ENCODE results near the gene GREM2. TPM values are rescaled to one million over a fixed set of nuclear protein-coding genes. Genes with fewer than 3 reads are reported as not detected.

Gene GREM2
- total and polyA plus RNA-seq, 2 experiments from 2014 or later, result 0.18 to 0.21 TPM

GRCh38 chr1:240582953-240583352 lies 29.0 kb downstream of the GREM2 start:
- Mint-ChIP-seq H3K27ac (no peak overlapping the region), H3K4me3 (no peak overlapping the region), H3K36me3 (ENCODE audit: low read depth) (no peaks in the 10 kb centered on the region), H3K27me3 (ENCODE audit: insufficient read depth, low read depth, poor library complexity) (no peaks in the 10 kb centered on the region), H3K9me3 (no peaks in the 10 kb centered on the region), H3K4me1 (no peaks in the 10 kb centered on the region)
- no peak for DNase-seq (ENCODE audit: low spot score)
- Histone ChIP-seq H3K4me3 (no peak overlapping the region), H3K9me2 (ENCODE audit: insufficient read depth) (no peaks in the 10 kb centered on the region), H3K79me2 (replicated peaks; ENCODE audit: insufficient read depth) (no peaks in the 10 kb centered on the region), H3K4me2 (no peak overlapping the region), H2AFZ (no peak overlapping the region), H3K27me3 (ENCODE audit: insufficient read depth) (no peaks in the 10 kb centered on the region), H3K36me3 (ENCODE audit: insufficient read depth) (no peaks in the 10 kb centered on the region), H3K27ac (ENCODE audit: low read depth) (no peak overlapping the region), H3F3A (replicated peaks; ENCODE audit: low read depth) (no peaks in the 10 kb centered on the region), H4K20me1 (replicated peaks; ENCODE audit: insufficient read depth) (no peaks in the 10 kb centered on the region), H3K4me1 (ENCODE audit: insufficient read depth) (no peaks in the 10 kb centered on the region)
- no peak for TF ChIP-seq EZH2 (IDR thresholded peaks at IDR 0.05; ENCODE audit: low read depth, unreplicated experiment)
- TF ChIP-seq, protein P1, sequence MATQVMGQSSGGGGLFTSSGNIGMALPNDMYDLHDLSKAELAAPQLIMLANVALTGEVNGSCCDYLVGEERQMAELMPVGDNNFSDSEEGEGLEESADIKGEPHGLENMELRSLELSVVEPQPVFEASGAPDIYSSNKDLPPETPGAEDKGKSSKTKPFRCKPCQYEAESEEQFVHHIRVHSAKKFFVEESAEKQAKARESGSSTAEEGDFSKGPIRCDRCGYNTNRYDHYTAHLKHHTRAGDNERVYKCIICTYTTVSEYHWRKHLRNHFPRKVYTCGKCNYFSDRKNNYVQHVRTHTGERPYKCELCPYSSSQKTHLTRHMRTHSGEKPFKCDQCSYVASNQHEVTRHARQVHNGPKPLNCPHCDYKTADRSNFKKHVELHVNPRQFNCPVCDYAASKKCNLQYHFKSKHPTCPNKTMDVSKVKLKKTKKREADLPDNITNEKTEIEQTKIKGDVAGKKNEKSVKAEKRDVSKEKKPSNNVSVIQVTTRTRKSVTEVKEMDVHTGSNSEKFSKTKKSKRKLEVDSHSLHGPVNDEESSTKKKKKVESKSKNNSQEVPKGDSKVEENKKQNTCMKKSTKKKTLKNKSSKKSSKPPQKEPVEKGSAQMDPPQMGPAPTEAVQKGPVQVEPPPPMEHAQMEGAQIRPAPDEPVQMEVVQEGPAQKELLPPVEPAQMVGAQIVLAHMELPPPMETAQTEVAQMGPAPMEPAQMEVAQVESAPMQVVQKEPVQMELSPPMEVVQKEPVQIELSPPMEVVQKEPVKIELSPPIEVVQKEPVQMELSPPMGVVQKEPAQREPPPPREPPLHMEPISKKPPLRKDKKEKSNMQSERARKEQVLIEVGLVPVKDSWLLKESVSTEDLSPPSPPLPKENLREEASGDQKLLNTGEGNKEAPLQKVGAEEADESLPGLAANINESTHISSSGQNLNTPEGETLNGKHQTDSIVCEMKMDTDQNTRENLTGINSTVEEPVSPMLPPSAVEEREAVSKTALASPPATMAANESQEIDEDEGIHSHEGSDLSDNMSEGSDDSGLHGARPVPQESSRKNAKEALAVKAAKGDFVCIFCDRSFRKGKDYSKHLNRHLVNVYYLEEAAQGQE (IDR thresholded peaks at IDR 0.05; ENCODE audit: unreplicated experiment), result no peak
- TF ChIP-seq ZNF331 (CRISPR knock-in tag; IDR thresholded peaks at IDR 0.05; ENCODE audit: low read depth), result no peak
- TF ChIP-seq JUNB (IDR thresholded peaks at IDR 0.05; ENCODE audit: unreplicated experiment), result no peak
- no peak for TF ChIP-seq POLR2AphosphoS5 (IDR thresholded peaks at IDR 0.05; ENCODE audit: low read depth)
- no peak for TF ChIP-seq CREB1 (CRISPR knock-in tag; IDR thresholded peaks at IDR 0.05; ENCODE audit: low read depth)
- TF ChIP-seq, protein P2, sequence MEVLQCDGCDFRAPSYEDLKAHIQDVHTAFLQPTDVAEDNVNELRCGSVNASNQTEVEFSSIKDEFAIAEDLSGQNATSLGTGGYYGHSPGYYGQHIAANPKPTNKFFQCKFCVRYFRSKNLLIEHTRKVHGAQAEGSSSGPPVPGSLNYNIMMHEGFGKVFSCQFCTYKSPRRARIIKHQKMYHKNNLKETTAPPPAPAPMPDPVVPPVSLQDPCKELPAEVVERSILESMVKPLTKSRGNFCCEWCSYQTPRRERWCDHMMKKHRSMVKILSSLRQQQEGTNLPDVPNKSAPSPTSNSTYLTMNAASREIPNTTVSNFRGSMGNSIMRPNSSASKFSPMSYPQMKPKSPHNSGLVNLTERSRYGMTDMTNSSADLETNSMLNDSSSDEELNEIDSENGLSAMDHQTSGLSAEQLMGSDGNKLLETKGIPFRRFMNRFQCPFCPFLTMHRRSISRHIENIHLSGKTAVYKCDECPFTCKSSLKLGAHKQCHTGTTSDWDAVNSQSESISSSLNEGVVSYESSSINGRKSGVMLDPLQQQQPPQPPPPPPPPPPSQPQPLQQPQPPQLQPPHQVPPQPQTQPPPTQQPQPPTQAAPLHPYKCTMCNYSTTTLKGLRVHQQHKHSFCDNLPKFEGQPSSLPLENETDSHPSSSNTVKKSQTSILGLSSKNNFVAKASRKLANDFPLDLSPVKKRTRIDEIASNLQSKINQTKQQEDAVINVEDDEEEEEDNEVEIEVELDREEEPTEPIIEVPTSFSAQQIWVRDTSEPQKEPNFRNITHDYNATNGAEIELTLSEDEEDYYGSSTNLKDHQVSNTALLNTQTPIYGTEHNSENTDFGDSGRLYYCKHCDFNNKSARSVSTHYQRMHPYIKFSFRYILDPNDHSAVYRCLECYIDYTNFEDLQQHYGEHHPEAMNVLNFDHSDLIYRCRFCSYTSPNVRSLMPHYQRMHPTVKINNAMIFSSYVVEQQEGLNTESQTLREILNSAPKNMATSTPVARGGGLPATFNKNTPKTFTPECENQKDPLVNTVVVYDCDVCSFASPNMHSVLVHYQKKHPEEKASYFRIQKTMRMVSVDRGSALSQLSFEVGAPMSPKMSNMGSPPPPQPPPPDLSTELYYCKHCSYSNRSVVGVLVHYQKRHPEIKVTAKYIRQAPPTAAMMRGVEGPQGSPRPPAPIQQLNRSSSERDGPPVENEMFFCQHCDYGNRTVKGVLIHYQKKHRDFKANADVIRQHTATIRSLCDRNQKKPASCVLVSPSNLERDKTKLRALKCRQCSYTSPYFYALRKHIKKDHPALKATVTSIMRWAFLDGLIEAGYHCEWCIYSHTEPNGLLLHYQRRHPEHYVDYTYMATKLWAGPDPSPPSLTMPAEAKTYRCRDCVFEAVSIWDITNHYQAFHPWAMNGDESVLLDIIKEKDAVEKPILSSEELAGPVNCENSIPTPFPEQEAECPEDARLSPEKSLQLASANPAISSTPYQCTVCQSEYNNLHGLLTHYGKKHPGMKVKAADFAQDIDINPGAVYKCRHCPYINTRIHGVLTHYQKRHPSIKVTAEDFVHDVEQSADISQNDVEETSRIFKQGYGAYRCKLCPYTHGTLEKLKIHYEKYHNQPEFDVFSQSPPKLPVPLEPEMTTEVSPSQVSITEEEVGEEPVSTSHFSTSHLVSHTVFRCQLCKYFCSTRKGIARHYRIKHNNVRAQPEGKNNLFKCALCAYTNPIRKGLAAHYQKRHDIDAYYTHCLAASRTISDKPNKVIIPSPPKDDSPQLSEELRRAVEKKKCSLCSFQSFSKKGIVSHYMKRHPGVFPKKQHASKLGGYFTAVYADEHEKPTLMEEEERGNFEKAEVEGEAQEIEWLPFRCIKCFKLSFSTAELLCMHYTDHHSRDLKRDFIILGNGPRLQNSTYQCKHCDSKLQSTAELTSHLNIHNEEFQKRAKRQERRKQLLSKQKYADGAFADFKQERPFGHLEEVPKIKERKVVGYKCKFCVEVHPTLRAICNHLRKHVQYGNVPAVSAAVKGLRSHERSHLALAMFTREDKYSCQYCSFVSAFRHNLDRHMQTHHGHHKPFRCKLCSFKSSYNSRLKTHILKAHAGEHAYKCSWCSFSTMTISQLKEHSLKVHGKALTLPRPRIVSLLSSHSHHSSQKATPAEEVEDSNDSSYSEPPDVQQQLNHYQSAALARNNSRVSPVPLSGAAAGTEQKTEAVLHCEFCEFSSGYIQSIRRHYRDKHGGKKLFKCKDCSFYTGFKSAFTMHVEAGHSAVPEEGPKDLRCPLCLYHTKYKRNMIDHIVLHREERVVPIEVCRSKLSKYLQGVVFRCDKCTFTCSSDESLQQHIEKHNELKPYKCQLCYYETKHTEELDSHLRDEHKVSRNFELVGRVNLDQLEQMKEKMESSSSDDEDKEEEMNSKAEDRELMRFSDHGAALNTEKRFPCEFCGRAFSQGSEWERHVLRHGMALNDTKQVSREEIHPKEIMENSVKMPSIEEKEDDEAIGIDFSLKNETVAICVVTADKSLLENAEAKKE (CRISPR knock-in tag; IDR thresholded peaks at IDR 0.05), result no peak
- TF ChIP-seq NANOG (IDR thresholded peaks at IDR 0.05; ENCODE audit: borderline replicate concordance), result no peak
- TF ChIP-seq, protein P3, sequence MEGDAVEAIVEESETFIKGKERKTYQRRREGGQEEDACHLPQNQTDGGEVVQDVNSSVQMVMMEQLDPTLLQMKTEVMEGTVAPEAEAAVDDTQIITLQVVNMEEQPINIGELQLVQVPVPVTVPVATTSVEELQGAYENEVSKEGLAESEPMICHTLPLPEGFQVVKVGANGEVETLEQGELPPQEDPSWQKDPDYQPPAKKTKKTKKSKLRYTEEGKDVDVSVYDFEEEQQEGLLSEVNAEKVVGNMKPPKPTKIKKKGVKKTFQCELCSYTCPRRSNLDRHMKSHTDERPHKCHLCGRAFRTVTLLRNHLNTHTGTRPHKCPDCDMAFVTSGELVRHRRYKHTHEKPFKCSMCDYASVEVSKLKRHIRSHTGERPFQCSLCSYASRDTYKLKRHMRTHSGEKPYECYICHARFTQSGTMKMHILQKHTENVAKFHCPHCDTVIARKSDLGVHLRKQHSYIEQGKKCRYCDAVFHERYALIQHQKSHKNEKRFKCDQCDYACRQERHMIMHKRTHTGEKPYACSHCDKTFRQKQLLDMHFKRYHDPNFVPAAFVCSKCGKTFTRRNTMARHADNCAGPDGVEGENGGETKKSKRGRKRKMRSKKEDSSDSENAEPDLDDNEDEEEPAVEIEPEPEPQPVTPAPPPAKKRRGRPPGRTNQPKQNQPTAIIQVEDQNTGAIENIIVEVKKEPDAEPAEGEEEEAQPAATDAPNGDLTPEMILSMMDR (conservative IDR thresholded peaks at IDR 0.05; ENCODE audit: low read depth in 2 of 2), result no peak
- TF ChIP-seq ZNF114 (CRISPR knock-in tag; IDR thresholded peaks at IDR 0.05), result no peak
- TF ChIP-seq EZH2phosphoT487 (IDR thresholded peaks at IDR 0.05; ENCODE audit: unreplicated experiment), result no peak
- TF ChIP-seq, protein P4, sequence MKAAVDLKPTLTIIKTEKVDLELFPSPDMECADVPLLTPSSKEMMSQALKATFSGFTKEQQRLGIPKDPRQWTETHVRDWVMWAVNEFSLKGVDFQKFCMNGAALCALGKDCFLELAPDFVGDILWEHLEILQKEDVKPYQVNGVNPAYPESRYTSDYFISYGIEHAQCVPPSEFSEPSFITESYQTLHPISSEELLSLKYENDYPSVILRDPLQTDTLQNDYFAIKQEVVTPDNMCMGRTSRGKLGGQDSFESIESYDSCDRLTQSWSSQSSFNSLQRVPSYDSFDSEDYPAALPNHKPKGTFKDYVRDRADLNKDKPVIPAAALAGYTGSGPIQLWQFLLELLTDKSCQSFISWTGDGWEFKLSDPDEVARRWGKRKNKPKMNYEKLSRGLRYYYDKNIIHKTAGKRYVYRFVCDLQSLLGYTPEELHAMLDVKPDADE (IDR thresholded peaks at IDR 0.05), result no peak
- no peak for TF ChIP-seq STAT1 (IDR thresholded peaks at IDR 0.05; ENCODE audit: unreplicated experiment)
- ATAC-seq, result no peak
